A673 (cell line): ENCODE data around the gene SLC13A5. TPM values are rescaled to one million over a fixed set of nuclear protein-coding genes. Genes with fewer than 3 reads are reported as not detected.
"Not testable (repeated sequence)": the region's sequence is repeated elsewhere in the genome, so short reads cannot be mapped to it uniquely, and the experiment has no call there.

ENCODE experiments used
- BruUV-seq: library from RNA; stranded (reverse); fragments of 400-500 nt; replicated peaks from 2 replicates; lab custom pipeline; 2021; lab: Mats Ljungman, UMichigan
- CTCF ChIA-PET: fragments of 300-600 bp; sonication (Branson Sonifier 250); formaldehyde crosslinking; loops from one replicate; lab custom pipeline; 2022; ENCODE audit warnings: antibody characterized with exemption; lab: Charles Lee
- POLR2A ChIA-PET: fragments of 300-600 bp; sonication (Branson Sonifier 250); formaldehyde crosslinking; loops from one replicate; lab custom pipeline; 2022; ENCODE audit warnings: antibody characterized with exemption; ENCODE audit not compliant: low non-redundant PET; lab: Charles Lee
- DNase-seq: peaks from one replicate; pipeline ENCODE4 v3.0.0-alpha.2; 2015; ENCODE audit warnings: low spot score
- H3K27ac ChIP-seq: fragments of 200-600 bp; sonication (generic); 2 replicates; pipeline ENCODE4 v1.5.1; 2016; ENCODE audit warnings: mixed run types, low read depth, mild to moderate bottlenecking, mixed read lengths, antibody characterized with exemption, low read length; ENCODE audit not compliant: poor library complexity, severe bottlenecking
- H3K27me3 ChIP-seq: fragments of 200-600 bp; sonication (generic); replicated peaks from 2 replicates; pipeline ENCODE4 v1.6.1; 2017; ENCODE audit warnings: mixed run types, low read depth, mild to moderate bottlenecking, mixed read lengths, antibody characterized with exemption, low read length; ENCODE audit not compliant: insufficient read depth, poor library complexity
- H3K36me3 ChIP-seq: fragments of 200-600 bp; sonication (generic); 2 replicates; pipeline ENCODE4 v1.6.1; 2016; ENCODE audit warnings: mixed run types, mild to moderate bottlenecking, mixed read lengths, antibody characterized with exemption, low read length; ENCODE audit not compliant: insufficient read depth, poor library complexity, severe bottlenecking
- H3K4me1 ChIP-seq: fragments of 200-600 bp; sonication (generic); 2 replicates; pipeline ENCODE4 v1.6.1; 2017; ENCODE audit warnings: mixed run types, mild to moderate bottlenecking, mixed read lengths, antibody characterized with exemption, low read length; ENCODE audit not compliant: insufficient read depth, poor library complexity, severe bottlenecking
- H3K4me3 ChIP-seq: fragments of 200-600 bp; sonication (generic); 2 replicates; pipeline ENCODE4 v1.5.1; 2016; ENCODE audit warnings: low read depth, mixed run types, mild to moderate bottlenecking, mixed read lengths, low read length; ENCODE audit not compliant: poor library complexity, severe bottlenecking
- H3K9me3 ChIP-seq: fragments of 200-600 bp; sonication (generic); 2 replicates; pipeline ENCODE4 v1.6.1; 2016; ENCODE audit warnings: mixed run types, low read depth, mild to moderate bottlenecking, mixed read lengths, antibody characterized with exemption, low read length; ENCODE audit not compliant: poor library complexity, severe bottlenecking
- EZH2 ChIP-seq: fragments of 200-600 bp; sonication (generic); IDR thresholded peaks from 2 replicates; pipeline ENCODE4 v1.6.1; 2017; ENCODE audit warnings: borderline replicate concordance, low read depth, mild to moderate bottlenecking, mixed read lengths, antibody characterized with exemption, low read length; ENCODE audit not compliant: poor library complexity, severe bottlenecking
- intact Hi-C: fragments of 100-400 bp; cut with micrococcal nuclease; formaldehyde crosslinking; loops from one replicate; pipeline ENCODE4 v1.10.0; 2022; ENCODE audit not compliant: unreplicated experiment
- total RNA-seq: library from RNA; stranded (reverse); gene quantifications from 2 replicates; pipeline ENCODE4 v1.2.3, GENCODE V29; 2021
- TF ChIP-seq, protein P1 (sequence below): fragments of 300-800, 200-600 bp; sonication (generic); conservative IDR thresholded peaks from 2 replicates; pipeline ENCODE4 v1.5.1; 2017; ENCODE audit warnings: low read depth, mild to moderate bottlenecking, antibody characterized with exemption, low read length, moderate library complexity, mixed read lengths

The SLC13A5 gene
- total RNA-seq, 1 experiment from 2014 or later, result not detected

- H3K4me1 ChIP-seq, result no peaks in the 10 kb centered on the region
- CTCF ChIA-PET, result no interaction called here
- H3K27ac ChIP-seq, result no peak overlapping the region
- POLR2A ChIA-PET, result no interaction called here
- no peak for DNase-seq
- no peak overlapping the region for H3K4me3 ChIP-seq
- TF ChIP-seq, protein P1, sequence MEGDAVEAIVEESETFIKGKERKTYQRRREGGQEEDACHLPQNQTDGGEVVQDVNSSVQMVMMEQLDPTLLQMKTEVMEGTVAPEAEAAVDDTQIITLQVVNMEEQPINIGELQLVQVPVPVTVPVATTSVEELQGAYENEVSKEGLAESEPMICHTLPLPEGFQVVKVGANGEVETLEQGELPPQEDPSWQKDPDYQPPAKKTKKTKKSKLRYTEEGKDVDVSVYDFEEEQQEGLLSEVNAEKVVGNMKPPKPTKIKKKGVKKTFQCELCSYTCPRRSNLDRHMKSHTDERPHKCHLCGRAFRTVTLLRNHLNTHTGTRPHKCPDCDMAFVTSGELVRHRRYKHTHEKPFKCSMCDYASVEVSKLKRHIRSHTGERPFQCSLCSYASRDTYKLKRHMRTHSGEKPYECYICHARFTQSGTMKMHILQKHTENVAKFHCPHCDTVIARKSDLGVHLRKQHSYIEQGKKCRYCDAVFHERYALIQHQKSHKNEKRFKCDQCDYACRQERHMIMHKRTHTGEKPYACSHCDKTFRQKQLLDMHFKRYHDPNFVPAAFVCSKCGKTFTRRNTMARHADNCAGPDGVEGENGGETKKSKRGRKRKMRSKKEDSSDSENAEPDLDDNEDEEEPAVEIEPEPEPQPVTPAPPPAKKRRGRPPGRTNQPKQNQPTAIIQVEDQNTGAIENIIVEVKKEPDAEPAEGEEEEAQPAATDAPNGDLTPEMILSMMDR, result no peak
- TF ChIP-seq EZH2, result no peak
- no peaks in the 10 kb centered on the region for H3K36me3 ChIP-seq
- peaks cover 17% of the 10 kb centered on the region for H3K27me3 ChIP-seq
- intact Hi-C loops, result no loop called here
- BruUV-seq, result no TSS peak
- no peaks in the 10 kb centered on the region for H3K9me3 ChIP-seq
Observed at GRCh38 chr17:6695565-6695964, 17.6 kb downstream of the SLC13A5 start.

DNA sequence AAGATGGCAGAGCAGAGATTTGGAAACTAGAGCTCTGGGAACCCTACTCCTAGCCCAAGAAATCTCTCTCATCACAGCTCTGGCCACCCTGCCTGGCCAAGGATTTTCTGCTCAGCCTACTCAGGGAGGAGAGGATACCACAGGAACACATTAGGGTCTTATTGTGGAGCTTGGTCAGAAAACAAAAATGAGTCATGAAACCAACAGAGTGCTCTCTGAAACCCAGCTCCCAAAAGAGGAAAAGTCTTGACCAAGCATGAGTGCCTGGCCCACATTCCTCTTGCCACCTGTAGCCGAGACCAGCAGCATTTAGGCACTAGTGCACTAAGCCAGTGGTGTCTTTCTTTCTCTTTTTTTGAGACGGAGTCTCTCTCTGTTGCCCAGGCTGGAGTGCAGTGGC lies 18.1 kb downstream of the SLC13A5 start:
- no peaks in the 10 kb centered on the region for H3K9me3 ChIP-seq
- CTCF ChIA-PET, result no interaction called here
- POLR2A ChIA-PET, result no interaction called here
- H3K27ac ChIP-seq, result no peak overlapping the region
- no peak for TF ChIP-seq EZH2
- TF ChIP-seq, protein P1, result no peak
- no peak overlapping the region for H3K4me3 ChIP-seq
- no peaks in the 10 kb centered on the region for H3K4me1 ChIP-seq
- no TSS peak for BruUV-seq
- no peak for DNase-seq
- intact Hi-C loops, result no loop called here
- no peaks in the 10 kb centered on the region for H3K36me3 ChIP-seq
- peaks cover 17% of the 10 kb centered on the region for H3K27me3 ChIP-seq

GRCh38 chr17:6691958-6692357 lies 21.2 kb downstream of the SLC13A5 start:
- H3K4me3 ChIP-seq, H3K4me1 ChIP-seq, H3K27ac ChIP-seq, H3K36me3 ChIP-seq, BruUV-seq, CTCF ChIA-PET, DNase-seq, intact Hi-C loops, H3K9me3 ChIP-seq: not testable (repeated sequence)
- H3K27me3 ChIP-seq, result peaks cover 23% of the 10 kb centered on the region
- POLR2A ChIA-PET, result interaction anchor here (0.7 kb wide), 1 partner anchor 891 kb away, joined by 4 read pairs; the partner anchor contains the start of gene MPDU1

DNA sequence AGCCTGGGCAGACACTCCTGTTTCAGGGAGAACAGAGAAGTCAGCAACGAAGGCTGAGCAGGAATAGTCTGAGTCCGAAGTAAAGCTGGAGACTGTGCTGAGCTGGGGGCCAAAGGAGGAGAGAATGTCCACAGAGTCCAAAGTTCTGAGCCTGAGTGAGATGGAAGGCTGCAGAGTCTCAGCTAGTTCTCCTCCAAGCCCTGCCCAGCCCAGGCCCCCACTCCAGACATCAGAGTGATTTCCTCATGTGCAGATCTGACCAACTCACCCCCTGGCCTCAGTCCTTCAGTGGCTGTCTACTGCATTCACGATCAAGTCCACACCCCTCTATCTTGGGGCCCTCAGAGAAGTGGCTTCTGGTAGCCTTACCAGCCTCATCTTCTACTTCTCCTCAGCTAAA lies 21.6 kb downstream of the SLC13A5 start:
- TF ChIP-seq, protein P1, result no peak
- no peak for TF ChIP-seq EZH2
- Histone ChIP-seq H3K27ac (no peak overlapping the region), H3K27me3 (peaks cover 23% of the 10 kb centered on the region), H3K36me3 (no peaks in the 10 kb centered on the region), H3K4me3 (no peak overlapping the region), H3K4me1 (no peaks in the 10 kb centered on the region), H3K9me3 (no peaks in the 10 kb centered on the region)
- POLR2A ChIA-PET, result interaction anchor here (0.7 kb wide), 1 partner anchor 892 kb away, joined by 4 read pairs; the partner anchor contains the start of gene MPDU1
- no TSS peak for BruUV-seq
- DNase-seq, result no peak
- intact Hi-C loops, result no loop called here
- CTCF ChIA-PET, result no interaction called here
